Activated CD8-positive, alpha-beta T cell treated with anti-CD3 and anti-CD28 coated beads, Interleukin-2, amount 10 ng/mL, durations not matched to agents 7 days and 5 days (primary cell): ENCODE results near the gene CTTN. TPM values are rescaled to one million over a fixed set of nuclear protein-coding genes. Genes with fewer than 3 reads are reported as not detected.

Experiments
- ATAC-seq: fragments of 150-1000 bp; cut with Tn5 transposase; one replicate; pipeline ENCODE4 v1.10.0; 2021; ENCODE audit warnings: moderate library complexity
- CTCF ChIA-PET: fragments of 350-600 bp; sonication (Branson Sonifier 250); formaldehyde crosslinking; loops from one replicate; lab custom pipeline; 2021; ENCODE audit warnings: antibody characterized with exemption; lab: Charles Lee
- POLR2A ChIA-PET: fragments of 350-600 bp; sonication (Branson Sonifier 250); formaldehyde crosslinking; loops from one replicate; lab custom pipeline; 2021; ENCODE audit warnings: antibody characterized with exemption; lab: Charles Lee
- DNase-seq: peaks from one replicate; pipeline ENCODE4 v3.0.0-alpha.2; 2020
- H3K27ac Mint-ChIP-seq: one replicate; pipeline ENCODE4 v1.8.0; 2021; ENCODE audit warnings: mild to moderate bottlenecking, mixed read lengths
- H3K27me3 Mint-ChIP-seq: one replicate; pipeline ENCODE4 v1.8.0; 2021; ENCODE audit warnings: low read depth, mixed read lengths
- H3K36me3 Mint-ChIP-seq: one replicate; pipeline ENCODE4 v1.8.0; 2021; ENCODE audit warnings: low read depth, mixed read lengths
- H3K4me1 Mint-ChIP-seq: one replicate; pipeline ENCODE4 v1.8.0; 2021; ENCODE audit warnings: low read depth, mixed read lengths
- H3K4me3 Mint-ChIP-seq: one replicate; pipeline ENCODE4 v1.8.0; 2021; ENCODE audit warnings: mild to moderate bottlenecking, mixed read lengths
- H3K9me3 Mint-ChIP-seq: one replicate; pipeline ENCODE4 v1.8.0; 2022; ENCODE audit warnings: mixed read lengths; ENCODE audit not compliant: insufficient read depth
- total RNA-seq, 2 experiments: library from RNA; stranded (reverse); gene quantifications; one replicate each; pipeline ENCODE4 v1.2.3, GENCODE V29; 2021

Gene CTTN
- total RNA-seq, 2 experiments from 2014 or later = not detected

GRCh38 chr11:70364178-70364577, 34.2 kb upstream of the CTTN start:
- H3K9me3 Mint-ChIP-seq = no peaks in the 10 kb centered on the region
- no peak overlapping the region for H3K27ac Mint-ChIP-seq
- H3K4me3 Mint-ChIP-seq = no peak overlapping the region
- H3K36me3 Mint-ChIP-seq = peaks cover 60% of the 10 kb centered on the region
- peaks cover 28% of the 10 kb centered on the region for H3K4me1 Mint-ChIP-seq
- ChIA-PET CTCF (interaction anchor here (0.7 kb wide), 1 partner anchor 427 kb away, joined by 3 read pairs; no protein-coding TSS in a partner anchor), POLR2A (no interaction called here)
- DNase-seq (no peak), ATAC-seq (no peak)
- peaks cover 10% of the 10 kb centered on the region for H3K27me3 Mint-ChIP-seq

- Mint-ChIP-seq H3K9me3 (no peaks in the 10 kb centered on the region), H3K36me3 (peaks cover 62% of the 10 kb centered on the region), H3K4me1 (peaks cover 28% of the 10 kb centered on the region), H3K27me3 (peaks cover 10% of the 10 kb centered on the region), H3K27ac (peak overlapping the region; percentile 66), H3K4me3 (peak overlapping the region; percentile 56)
- peak; percentile 81 for DNase-seq
- ChIA-PET CTCF (no interaction called here), POLR2A (no interaction called here)
- ATAC-seq = peak; percentile 85
These were observed 33.4 kb upstream of the CTTN start for GRCh38 chr11:70364745-70365543.

- ChIA-PET POLR2A (no interaction called here), CTCF (no interaction called here)
- Mint-ChIP-seq H3K27me3 (peaks cover 10% of the 10 kb centered on the region), H3K27ac (peak overlapping the region; percentile 66), H3K4me3 (peak overlapping the region; percentile 56), H3K9me3 (no peaks in the 10 kb centered on the region), H3K36me3 (peaks cover 63% of the 10 kb centered on the region), H3K4me1 (peaks cover 28% of the 10 kb centered on the region)
- ATAC-seq (peak; percentile 54), DNase-seq (no peak)
These were observed 32.8 kb upstream of the CTTN start for GRCh38 chr11:70365544-70365927.

- CTCF ChIA-PET = interaction anchor here (1.2 kb wide), 2 partner anchors 10 to 17 kb away, joined by 3 read pairs; no protein-coding TSS in a partner anchor
- ATAC-seq (no peak), DNase-seq (no peak)
- H3K4me1 Mint-ChIP-seq = peaks cover 28% of the 10 kb centered on the region
- H3K9me3 Mint-ChIP-seq = no peaks in the 10 kb centered on the region
- peaks cover 58% of the 10 kb centered on the region for H3K36me3 Mint-ChIP-seq
- peaks cover 10% of the 10 kb centered on the region for H3K27me3 Mint-ChIP-seq
- POLR2A ChIA-PET = interaction anchor here (0.9 kb wide), 1 partner anchor 11 kb away, joined by 3 read pairs; no protein-coding TSS in a partner anchor
- H3K27ac Mint-ChIP-seq = no peak overlapping the region
- H3K4me3 Mint-ChIP-seq = no peak overlapping the region
These were observed 31.3 kb upstream of the CTTN start for GRCh38 chr11:70367071-70367470.

GRCh38 chr11:70368961-70369360, 29.4 kb upstream of the CTTN start:
- no peaks in the 10 kb centered on the region for H3K9me3 Mint-ChIP-seq
- no peak overlapping the region for H3K4me3 Mint-ChIP-seq
- peaks cover 59% of the 10 kb centered on the region for H3K36me3 Mint-ChIP-seq
- no peak for DNase-seq
- no peak for ATAC-seq
- no peak overlapping the region for H3K27ac Mint-ChIP-seq
- ChIA-PET POLR2A (no interaction called here), CTCF (no interaction called here)
- H3K4me1 Mint-ChIP-seq = peaks cover 26% of the 10 kb centered on the region
- H3K27me3 Mint-ChIP-seq = peaks cover 10% of the 10 kb centered on the region

GRCh38 chr11:70371241-70371640, 27.1 kb upstream of the CTTN start:
- ChIA-PET POLR2A (no interaction called here), CTCF (interaction anchor here (0.6 kb wide), 1 partner anchor 219 kb away, joined by 3 read pairs; no protein-coding TSS in a partner anchor)
- no peak overlapping the region for H3K27ac Mint-ChIP-seq
- H3K27me3 Mint-ChIP-seq = peaks cover 7% of the 10 kb centered on the region
- ATAC-seq (no peak), DNase-seq (no peak)
- peaks cover 51% of the 10 kb centered on the region for H3K36me3 Mint-ChIP-seq
- H3K9me3 Mint-ChIP-seq = no peaks in the 10 kb centered on the region
- H3K4me3 Mint-ChIP-seq = no peak overlapping the region
- H3K4me1 Mint-ChIP-seq = peaks cover 6% of the 10 kb centered on the region

- peaks cover 53% of the 10 kb centered on the region for H3K36me3 Mint-ChIP-seq
- CTCF ChIA-PET = no interaction called here
These were observed 26.3 kb upstream of the CTTN start for GRCh38 chr11:70372076-70372475.

GRCh38 chr11:70376621-70377020, 21.7 kb upstream of the CTTN start:
- ATAC-seq = no peak
- H3K4me3 Mint-ChIP-seq = no peak overlapping the region
- peaks cover 44% of the 10 kb centered on the region for H3K36me3 Mint-ChIP-seq
- ChIA-PET POLR2A (no interaction called here), CTCF (no interaction called here)
- no peak for DNase-seq
- H3K27ac Mint-ChIP-seq = no peak overlapping the region
- H3K9me3 Mint-ChIP-seq = no peaks in the 10 kb centered on the region
- H3K4me1 Mint-ChIP-seq = no peaks in the 10 kb centered on the region
- H3K27me3 Mint-ChIP-seq = no peaks in the 10 kb centered on the region

More at GRCh38 chr11:70372076-70372475, 26.3 kb upstream of the CTTN start:
- DNase-seq = no peak
- POLR2A ChIA-PET = no interaction called here
- no peak overlapping the region for H3K4me3 Mint-ChIP-seq
- no peak overlapping the region for H3K27ac Mint-ChIP-seq
- H3K4me1 Mint-ChIP-seq = peaks cover 3% of the 10 kb centered on the region
- ATAC-seq = no peak
- no peaks in the 10 kb centered on the region for H3K9me3 Mint-ChIP-seq
- peaks cover 6% of the 10 kb centered on the region for H3K27me3 Mint-ChIP-seq

- POLR2A ChIA-PET = no interaction called here
- CTCF ChIA-PET = no interaction called here
These were observed 20.7 kb upstream of the CTTN start for GRCh38 chr11:70377645-70378044.

GRCh38 chr11:70378506-70379134, 19.7 kb upstream of the CTTN start:
- Mint-ChIP-seq H3K27ac (no peak overlapping the region), H3K9me3 (no peaks in the 10 kb centered on the region), H3K4me3 (no peak overlapping the region), H3K36me3 (peaks cover 36% of the 10 kb centered on the region), H3K4me1 (no peaks in the 10 kb centered on the region), H3K27me3 (no peaks in the 10 kb centered on the region)
- POLR2A ChIA-PET = interaction anchor here (1.1 kb wide), 1 partner anchor 12 kb away, joined by 3 read pairs; no protein-coding TSS in a partner anchor
- DNase-seq (no peak), ATAC-seq (no peak)
- CTCF ChIA-PET = no interaction called here

More at GRCh38 chr11:70377645-70378044, 20.7 kb upstream of the CTTN start:
- Mint-ChIP-seq H3K4me3 (no peak overlapping the region), H3K9me3 (no peaks in the 10 kb centered on the region), H3K27ac (no peak overlapping the region), H3K27me3 (no peaks in the 10 kb centered on the region), H3K4me1 (no peaks in the 10 kb centered on the region), H3K36me3 (peaks cover 41% of the 10 kb centered on the region)
- DNase-seq = no peak
- ATAC-seq = no peak

- DNase-seq = no peak
- POLR2A ChIA-PET = interaction anchor here (0.9 kb wide), 1 partner anchor 49 kb away, joined by 3 read pairs; no protein-coding TSS in a partner anchor
- no peak for ATAC-seq
- H3K4me1 Mint-ChIP-seq = no peaks in the 10 kb centered on the region
- H3K9me3 Mint-ChIP-seq = no peaks in the 10 kb centered on the region
- H3K27me3 Mint-ChIP-seq = no peaks in the 10 kb centered on the region
- CTCF ChIA-PET = no interaction called here
- H3K36me3 Mint-ChIP-seq = peaks cover 36% of the 10 kb centered on the region
- H3K4me3 Mint-ChIP-seq = no peak overlapping the region
- no peak overlapping the region for H3K27ac Mint-ChIP-seq
These were observed 17.0 kb upstream of the CTTN start for GRCh38 chr11:70381350-70381749.
